ENCODE data around the gene PAPPA2. TPM values are rescaled to one million over a fixed set of nuclear protein-coding genes. Genes with fewer than 3 reads are reported as not detected.

The PAPPA2 gene
- total and polyA plus RNA-seq, 9 of the 15 experiments (the other 6 are each of a cell fraction or from before 2014, with no cell fraction given): 0.01 to 0.15 (median 0.05) TPM; not detected in 2

GRCh38 chr1:176878750-176879536 lies 416.0 kb downstream of the PAPPA2 start (continued):
- TF ChIP-seq, protein P1, sequence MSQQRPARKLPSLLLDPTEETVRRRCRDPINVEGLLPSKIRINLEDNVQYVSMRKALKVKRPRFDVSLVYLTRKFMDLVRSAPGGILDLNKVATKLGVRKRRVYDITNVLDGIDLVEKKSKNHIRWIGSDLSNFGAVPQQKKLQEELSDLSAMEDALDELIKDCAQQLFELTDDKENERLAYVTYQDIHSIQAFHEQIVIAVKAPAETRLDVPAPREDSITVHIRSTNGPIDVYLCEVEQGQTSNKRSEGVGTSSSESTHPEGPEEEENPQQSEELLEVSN (IDR thresholded peaks at IDR 0.05; ENCODE audit: borderline replicate concordance in 1 of 2, extremely low read depth in 1 of 2, insufficient read depth in 1 of 2, insufficient read length in 1 of 2, low read depth in 1 of 2, low read length in 1 of 2, poor library complexity in 1 of 2, severe bottlenecking in 1 of 2): no peak
- TF ChIP-seq MED1 (CRISPR knock-in tag; IDR thresholded peaks at IDR 0.05; ENCODE audit: borderline replicate concordance) (no peak), HDAC6 (IDR thresholded peaks at IDR 0.05; ENCODE audit: low read depth, low read length) (no peak), NFE2L1 (tag; IDR thresholded peaks at IDR 0.05; ENCODE audit: borderline replicate concordance, low read depth) (no peak), ATF4 (CRISPR knock-in tag; IDR thresholded peaks at IDR 0.05) (no peak), POLR3G (IDR thresholded peaks at IDR 0.05; ENCODE audit: extremely low read depth, insufficient read length, insufficient replicate concordance) (no peak), CUX1 (CRISPR knock-in tag; IDR thresholded peaks at IDR 0.05) (no peak), ZNF146 (CRISPR knock-in tag; IDR thresholded peaks at IDR 0.05; ENCODE audit: unreplicated experiment) (no peak), ZNF124 (CRISPR knock-in tag; IDR thresholded peaks at IDR 0.05) (no peak), PHB2 (IDR thresholded peaks at IDR 0.05; ENCODE audit: low read depth) (no peak), MBD2 (IDR thresholded peaks at IDR 0.05; ENCODE audit: borderline replicate concordance, low read depth) (no peak), ZNF79 (CRISPR knock-in tag; IDR thresholded peaks at IDR 0.05; ENCODE audit: low read depth) (no peak), BRD4 (IDR thresholded peaks at IDR 0.05) (no peak)
